ENCODE data around the gene HOXA7.
A peak's percentile ranks its signal among the peaks of the same experiment; 100 is the strongest.

Gene HOXA7

GRCh38 chr7:27130540-27131389 is 25.7 kb downstream of the HOXA7 start, which contains the start of gene HOXA4:
Gene HOXA4, minus strand, starts transcription at chr7:27130757. Its CDS starts 24 bp downstream, at chr7:27130733.
- peak; percentile 92 for DNase-seq

- no peak for DNase-seq
These were observed 26.5 kb downstream of the HOXA7 start for GRCh38 chr7:27129729-27130539.

GRCh38 chr7:27128776-27129728 is 27.4 kb downstream of the HOXA7 start:
- DNase-seq: no peak

GRCh38 chr7:27128034-27128433 is 28.4 kb downstream of the HOXA7 start:
- no peak for DNase-seq

- DNase-seq: no peak
These were observed 29.7 kb downstream of the HOXA7 start for GRCh38 chr7:27126596-27127327.

- no peak for DNase-seq
These were observed 30.5 kb downstream of the HOXA7 start for GRCh38 chr7:27125986-27126394.

- no peak for DNase-seq
These were observed 31.4 kb downstream of the HOXA7 start for GRCh38 chr7:27124902-27125689.

- no peak for DNase-seq
These were observed 32.2 kb downstream of the HOXA7 start for GRCh38 chr7:27124096-27124901.

GRCh38 chr7:27123477-27124053 is 32.9 kb downstream of the HOXA7 start:
- no peak for DNase-seq

- DNase-seq: no peak
These were observed 33.4 kb downstream of the HOXA7 start for GRCh38 chr7:27123007-27123476.

- DNase-seq: no peak
These were observed 34.2 kb downstream of the HOXA7 start for GRCh38 chr7:27122077-27122910.

GRCh38 chr7:27121684-27122076 is 34.8 kb downstream of the HOXA7 start:
- DNase-seq: no peak

- DNase-seq: no peak
These were observed 37.0 kb downstream of the HOXA7 start for GRCh38 chr7:27119412-27119911.

- DNase-seq: no peak
These were observed 37.9 kb downstream of the HOXA7 start for GRCh38 chr7:27118580-27118979.

- DNase-seq: no peak
These were observed 38.5 kb downstream of the HOXA7 start for GRCh38 chr7:27117887-27118491.

- DNase-seq: no peak
These were observed 39.3 kb downstream of the HOXA7 start for GRCh38 chr7:27116962-27117886.

All from NCI-H510A (cell line).